Measurements from ENCODE around the gene CTBP2. TPM values are rescaled to one million over a fixed set of nuclear protein-coding genes. Genes with fewer than 3 reads are reported as not detected.

Gene CTBP2
- total and polyA plus RNA-seq, 2 of the 13 experiments (the other 11 are each of a cell fraction or from before 2014, with no cell fraction given): 0.08 TPM; not detected in 1

DNA sequence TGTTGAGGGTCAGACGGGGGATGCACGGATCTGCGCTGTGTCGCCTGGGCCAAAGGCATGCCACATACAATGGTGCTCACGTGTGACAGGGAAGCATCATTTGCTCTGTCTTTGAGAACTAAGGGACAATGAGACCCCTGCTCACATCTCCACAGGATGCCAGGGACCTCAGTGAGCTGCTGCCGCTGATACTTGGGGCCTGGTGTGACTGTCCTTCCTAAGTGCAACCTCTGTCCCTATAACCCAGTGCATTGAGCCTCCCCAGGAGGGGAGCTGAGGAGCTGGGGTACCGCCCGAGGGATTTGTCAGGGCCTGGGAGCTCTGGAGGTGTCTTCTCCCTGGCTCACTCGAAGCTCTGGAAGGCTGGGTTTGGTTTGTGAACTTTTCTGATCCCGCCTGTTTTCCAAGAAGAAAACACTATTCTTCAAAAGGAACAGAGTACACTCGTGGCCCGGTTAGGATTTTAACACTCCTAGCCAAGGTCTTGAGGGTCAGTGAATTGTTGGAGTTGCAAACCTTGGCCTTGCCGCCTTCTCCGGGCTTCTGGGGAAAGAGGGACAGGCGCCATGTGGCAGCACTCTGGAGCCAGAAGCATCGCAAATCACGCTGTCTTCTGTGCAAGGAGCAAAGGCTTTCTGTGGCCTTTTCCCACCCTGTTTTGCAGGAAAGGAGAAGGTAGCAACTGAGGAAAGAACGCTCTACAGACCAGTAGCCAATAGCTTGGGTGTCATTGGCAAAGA, 26.2 kb upstream of the CTBP2 start:
- H3K9me3 ChIP-seq (ENCODE audit: low read length): no peaks in the 10 kb centered on the region
- no peak overlapping the region for H3K4me2 ChIP-seq (ENCODE audit: low read depth, low read length)
- H4K20me1 ChIP-seq (ENCODE audit: insufficient read depth, low read length): no peaks in the 10 kb centered on the region
- H3K4me3 ChIP-seq (replicated peaks in 1 of 3; ENCODE audit: insufficient read depth in 1 of 3, low read depth in 2 of 3, low read length in 3 of 3): no peak overlapping the region
- no peaks in the 10 kb centered on the region for H3K79me2 ChIP-seq (ENCODE audit: insufficient read depth, low read length)
- intact Hi-C loops (cut with micrococcal nuclease; ENCODE audit: unreplicated experiment) (no loop called here), in situ Hi-C loops (cut with HindIII; ENCODE audit: extremely low pct_ligation_motif_present, low pct_unique_long_range_greater_than_20kb) (no loop called here)
- H3K9ac ChIP-seq (ENCODE audit: insufficient read depth, low read depth, low read length): no peak overlapping the region
- DNase-seq (ENCODE audit: low spot score) (no peak), ATAC-seq (no peak), FAIRE-seq (no peak)
- peaks cover 1 to 6% of the 10 kb centered on the region in 2 experiments; a peak in 2 of 5 replicates for H3K27me3 ChIP-seq (ENCODE audit: control insufficient read depth in 1 of 2, insufficient read depth in 2 of 2, low read length in 2 of 2)
- BruUV-seq (replicated peaks): no TSS peak
- ChIA-PET CTCF (ENCODE audit: low intra/inter-chr PET ratio, low total read pairs) (no interaction called here), POLR2A (no interaction called here)
- no peaks in the 10 kb centered on the region for H3K4me1 ChIP-seq (ENCODE audit: insufficient read depth, low read length)
- no peak overlapping the region for H2AFZ ChIP-seq (ENCODE audit: low read length)
- 12% methylated on average over 9 of the region's 18 CpGs for WGBS (ENCODE audit: low lambda C conversion rate)
- no peaks in the 10 kb centered on the region for H3K36me3 ChIP-seq (replicated peaks in 1 of 2; ENCODE audit: control insufficient read depth in 1 of 2, insufficient read depth in 2 of 2, low read length in 2 of 2)
- no peak overlapping the region for H3K27ac ChIP-seq (ENCODE audit: extremely low read length, insufficient read depth, low read length)
- TF ChIP-seq, protein P1, sequence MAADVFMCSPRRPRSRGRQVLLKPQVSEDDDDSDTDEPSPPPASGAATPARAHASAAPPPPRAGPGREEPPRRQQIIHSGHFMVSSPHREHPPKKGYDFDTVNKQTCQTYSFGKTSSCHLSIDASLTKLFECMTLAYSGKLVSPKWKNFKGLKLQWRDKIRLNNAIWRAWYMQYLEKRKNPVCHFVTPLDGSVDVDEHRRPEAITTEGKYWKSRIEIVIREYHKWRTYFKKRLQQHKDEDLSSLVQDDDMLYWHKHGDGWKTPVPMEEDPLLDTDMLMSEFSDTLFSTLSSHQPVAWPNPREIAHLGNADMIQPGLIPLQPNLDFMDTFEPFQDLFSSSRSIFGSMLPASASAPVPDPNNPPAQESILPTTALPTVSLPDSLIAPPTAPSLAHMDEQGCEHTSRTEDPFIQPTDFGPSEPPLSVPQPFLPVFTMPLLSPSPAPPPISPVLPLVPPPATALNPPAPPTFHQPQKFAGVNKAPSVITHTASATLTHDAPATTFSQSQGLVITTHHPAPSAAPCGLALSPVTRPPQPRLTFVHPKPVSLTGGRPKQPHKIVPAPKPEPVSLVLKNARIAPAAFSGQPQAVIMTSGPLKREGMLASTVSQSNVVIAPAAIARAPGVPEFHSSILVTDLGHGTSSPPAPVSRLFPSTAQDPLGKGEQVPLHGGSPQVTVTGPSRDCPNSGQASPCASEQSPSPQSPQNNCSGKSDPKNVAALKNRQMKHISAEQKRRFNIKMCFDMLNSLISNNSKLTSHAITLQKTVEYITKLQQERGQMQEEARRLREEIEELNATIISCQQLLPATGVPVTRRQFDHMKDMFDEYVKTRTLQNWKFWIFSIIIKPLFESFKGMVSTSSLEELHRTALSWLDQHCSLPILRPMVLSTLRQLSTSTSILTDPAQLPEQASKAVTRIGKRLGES (CRISPR knock-in tag; IDR thresholded peaks at IDR 0.05; ENCODE audit: borderline replicate concordance): no peak
- TF ChIP-seq, protein P2, sequence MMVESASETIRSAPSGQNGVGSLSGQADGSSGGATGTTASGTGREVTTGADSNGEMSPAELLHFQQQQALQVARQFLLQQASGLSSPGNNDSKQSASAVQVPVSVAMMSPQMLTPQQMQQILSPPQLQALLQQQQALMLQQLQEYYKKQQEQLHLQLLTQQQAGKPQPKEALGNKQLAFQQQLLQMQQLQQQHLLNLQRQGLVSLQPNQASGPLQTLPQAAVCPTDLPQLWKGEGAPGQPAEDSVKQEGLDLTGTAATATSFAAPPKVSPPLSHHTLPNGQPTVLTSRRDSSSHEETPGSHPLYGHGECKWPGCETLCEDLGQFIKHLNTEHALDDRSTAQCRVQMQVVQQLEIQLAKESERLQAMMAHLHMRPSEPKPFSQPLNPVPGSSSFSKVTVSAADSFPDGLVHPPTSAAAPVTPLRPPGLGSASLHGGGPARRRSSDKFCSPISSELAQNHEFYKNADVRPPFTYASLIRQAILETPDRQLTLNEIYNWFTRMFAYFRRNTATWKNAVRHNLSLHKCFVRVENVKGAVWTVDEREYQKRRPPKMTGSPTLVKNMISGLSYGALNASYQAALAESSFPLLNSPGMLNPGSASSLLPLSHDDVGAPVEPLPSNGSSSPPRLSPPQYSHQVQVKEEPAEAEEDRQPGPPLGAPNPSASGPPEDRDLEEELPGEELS (CRISPR knock-in tag; IDR thresholded peaks at IDR 0.05): no peak
- TF ChIP-seq SRSF9 (IDR thresholded peaks at IDR 0.05; ENCODE audit: borderline replicate concordance, insufficient read depth, low read depth, low read length, poor library complexity, severe bottlenecking) (no peak), MAFK (conservative IDR thresholded peaks at IDR 0.05 in 1 of 2, IDR thresholded peaks at IDR 0.05 in 1 of 2; ENCODE audit: low read length in 2 of 2) (no peak), HNRNPUL1 (IDR thresholded peaks at IDR 0.05; ENCODE audit: low read depth, low read length) (no peak), NCOA2 (CRISPR knock-in tag; IDR thresholded peaks at IDR 0.05) (no peak), ZNF24 (IDR thresholded peaks at IDR 0.05) (no peak), HMG20B (CRISPR knock-in tag; conservative IDR thresholded peaks at IDR 0.05) (no peak), ZNF484 (CRISPR knock-in tag; IDR thresholded peaks at IDR 0.05; ENCODE audit: borderline replicate concordance, low read depth) (no peak), MIXL1 (CRISPR knock-in tag; IDR thresholded peaks at IDR 0.05) (no peak), MTF2 (CRISPR knock-in tag; IDR thresholded peaks at IDR 0.05; ENCODE audit: borderline replicate concordance) (no peak), SMAD9 (CRISPR knock-in tag; IDR thresholded peaks at IDR 0.05) (no peak), TAF15 (IDR thresholded peaks at IDR 0.05; ENCODE audit: low read depth, low read length, poor library complexity, severe bottlenecking) (no peak)
- TF ChIP-seq, protein P3, sequence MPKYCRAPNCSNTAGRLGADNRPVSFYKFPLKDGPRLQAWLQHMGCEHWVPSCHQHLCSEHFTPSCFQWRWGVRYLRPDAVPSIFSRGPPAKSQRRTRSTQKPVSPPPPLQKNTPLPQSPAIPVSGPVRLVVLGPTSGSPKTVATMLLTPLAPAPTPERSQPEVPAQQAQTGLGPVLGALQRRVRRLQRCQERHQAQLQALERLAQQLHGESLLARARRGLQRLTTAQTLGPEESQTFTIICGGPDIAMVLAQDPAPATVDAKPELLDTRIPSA (CRISPR knock-in tag; IDR thresholded peaks at IDR 0.05; ENCODE audit: borderline replicate concordance): no peak

Measured in HepG2 (cell line).